Myometrial cell (primary cell): ENCODE measurements around the gene JPT2. TPM values are rescaled to one million over a fixed set of nuclear protein-coding genes. Genes with fewer than 3 reads are reported as not detected.

Experiments used
- total RNA-seq: library from RNA; depleted of rRNA; stranded (reverse); fragments of >200 nt; gene quantifications from 2 replicates; pipeline ENCODE4 v1.2.3, GENCODE V29; 2015

JPT2 gene, protein sequence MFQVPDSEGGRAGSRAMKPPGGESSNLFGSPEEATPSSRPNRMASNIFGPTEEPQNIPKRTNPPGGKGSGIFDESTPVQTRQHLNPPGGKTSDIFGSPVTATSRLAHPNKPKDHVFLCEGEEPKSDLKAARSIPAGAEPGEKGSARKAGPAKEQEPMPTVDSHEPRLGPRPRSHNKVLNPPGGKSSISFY
- 53.6 and 84.4 TPM in 2 replicates for total RNA-seq

GRCh38 chr16:1677942-1678499, at the start of gene JPT2:
JPT2 (plus strand) TSS chr16:1678279; CDS start chr16:1678313, 34 bp downstream.

DNA sequence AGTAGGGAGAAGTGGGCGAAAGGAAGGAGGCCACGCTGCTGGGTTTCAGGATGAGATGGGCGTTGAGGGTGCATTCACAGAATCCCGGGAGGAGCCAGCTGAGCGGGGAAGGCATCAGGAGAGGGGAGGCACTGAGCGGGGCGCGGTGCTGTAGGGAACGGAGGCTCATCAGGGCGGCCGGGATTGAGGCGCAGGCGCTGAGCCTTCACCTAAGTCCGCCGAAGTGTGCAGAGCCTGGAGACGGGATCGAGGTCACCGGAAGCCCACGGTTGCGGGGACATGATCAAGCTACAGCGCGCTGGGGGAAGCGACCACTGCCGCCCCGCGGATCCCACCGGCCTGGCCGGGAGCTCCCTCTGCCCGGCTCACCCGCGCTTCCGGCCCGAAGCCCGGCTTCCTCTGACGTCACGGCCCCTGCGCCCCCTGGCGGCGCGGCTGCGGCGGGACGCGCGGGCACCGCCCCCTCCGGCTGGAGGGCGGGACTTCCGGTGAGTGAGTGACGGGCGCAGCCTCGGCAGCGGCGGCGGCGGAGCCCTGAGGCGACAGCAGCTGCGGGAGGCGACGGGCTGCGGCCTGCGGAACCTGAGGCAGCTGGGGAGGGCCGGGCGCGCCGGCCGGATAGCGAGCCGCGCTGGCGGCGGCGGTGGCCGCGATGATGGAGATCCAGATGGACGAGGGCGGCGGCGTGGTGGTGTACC, 27.8 kb downstream of the JPT2 start, which contains the start of gene MAPK8IP3:
Gene MAPK8IP3, plus strand, starts transcription at position 508 of the 698 bp plus-strand sequence. Its CDS starts 145 bp downstream, at position 653.

Other genes with a start within 250 kb of the JPT2 start
- gene PERCC1, start 247.2 kb upstream of the JPT2 start, total RNA-seq = not detected in 2 replicates
- gene CCDC154, start 233.7 kb upstream of the JPT2 start, total RNA-seq = not detected in 2 replicates
- gene CLCN7, start 203.3 kb upstream of the JPT2 start, total RNA-seq = 41.6 and 50.5 TPM in 2 replicates
- 0.58 TPM in 1 of 2 replicates, not detected in the other for gene PTX4, start 189.3 kb upstream of the JPT2 start, total RNA-seq
- gene TELO2, start 184.9 kb upstream of the JPT2 start, total RNA-seq = 11.5 and 12.7 TPM in 2 replicates
- 28.5 and 39.8 TPM in 2 replicates for gene TMEM204, start 144.6 kb upstream of the JPT2 start, total RNA-seq
- gene IFT140, start 66.2 kb upstream of the JPT2 start, total RNA-seq = 17.5 and 22.2 TPM in 2 replicates
- 2.6 and 3.5 TPM in 2 replicates for gene CRAMP1, start 65.9 kb upstream of the JPT2 start, total RNA-seq
- gene MAPK8IP3, start 27.9 kb downstream of the JPT2 start, total RNA-seq = 12.4 and 30.1 TPM in 2 replicates
- gene NME3, start 93.3 kb downstream of the JPT2 start, total RNA-seq = 98.6 and 102 TPM in 2 replicates
- 4.1 and 16.7 TPM in 2 replicates for gene EME2, start 94.5 kb downstream of the JPT2 start, total RNA-seq
- 135 and 175 TPM in 2 replicates for gene MRPS34, start 94.9 kb downstream of the JPT2 start, total RNA-seq
- gene SPSB3, start 104.3 kb downstream of the JPT2 start, total RNA-seq = 26.4 and 33.7 TPM in 2 replicates
- 99.7 and 144 TPM in 2 replicates for gene NUBP2, start 104.7 kb downstream of the JPT2 start, total RNA-seq
- not detected in 2 replicates for gene IGFALS, start 115.4 kb downstream of the JPT2 start, total RNA-seq
- gene HAGH, start 148.5 kb downstream of the JPT2 start, total RNA-seq = 42.4 and 58.0 TPM in 2 replicates
- 34.7 and 39.8 TPM in 2 replicates for gene FAHD1, start 148.9 kb downstream of the JPT2 start, total RNA-seq
- not detected in 2 replicates for gene MEIOB, start 193.9 kb downstream of the JPT2 start, total RNA-seq
- not detected in 2 replicates for gene HS3ST6, start 240.1 kb downstream of the JPT2 start, total RNA-seq